ENCODE data around the gene PTCH1. TPM values are rescaled to one million over a fixed set of nuclear protein-coding genes. Genes with fewer than 3 reads are reported as not detected.
A peak's percentile ranks its signal among the peaks of the same experiment; 100 is the strongest.

Gene PTCH1
- total RNA-seq, 1 experiment from 2014 or later, result 6.6 TPM

- intact Hi-C loops (cut with micrococcal nuclease; ENCODE audit: unreplicated experiment) (loop anchor here (5.0 kb wide), 2 partner anchors 192 to 368 kb away; partner anchors contain the start of genes ERCC6L2 and FANCC), in situ Hi-C loops (cut with HindIII; ENCODE audit: low pct_unique_long_range_greater_than_20kb, low sequenced_read_pairs) (no loop called here)
- Histone ChIP-seq H3K27me3 (ENCODE audit: control insufficient read depth, insufficient read depth, low read length) (no peaks in the 10 kb centered on the region), H3K36me3 (ENCODE audit: control insufficient read depth, insufficient read depth, low read length) (no peaks in the 10 kb centered on the region; the same call in 1 of the 2 replicates), H3K4me3 (ENCODE audit: low read depth in 2 of 2, low read length in 2 of 2) (peak overlapping the region; percentile 78 to 82), H3K27ac (ENCODE audit: low read length) (no peak overlapping the region), H3K9me3 (ENCODE audit: control insufficient read depth, insufficient read depth, low read depth, low read length) (no peaks in the 10 kb centered on the region), H3K4me1 (ENCODE audit: control insufficient read depth, insufficient read depth, low read length) (peaks cover 7% of the 10 kb centered on the region)
- TF ChIP-seq REST (IDR thresholded peaks at IDR 0.05; ENCODE audit: insufficient read depth in 1 of 2, low read depth in 2 of 2, low read length in 1 of 2) (no peak), POLR2AphosphoS5 (IDR thresholded peaks at IDR 0.05; ENCODE audit: low read depth, low read length) (no peak)
- DNase-seq (ENCODE audit: low read depth, low spot score) (no peak), ATAC-seq (peak; percentile 40)
- ChIA-PET POLR2A (no interaction called here), CTCF (no interaction called here)
- no TSS peak for BruUV-seq (replicated peaks)
Observed at GRCh38 chr9:95508968-95509850, 7.6 kb downstream of the PTCH1 start.

- Histone ChIP-seq H3K9me3 (ENCODE audit: control insufficient read depth, insufficient read depth, low read depth, low read length) (no peaks in the 10 kb centered on the region), H3K4me3 (ENCODE audit: low read depth in 2 of 2, low read length in 2 of 2) (peak overlapping the region; percentile 78 to 83), H3K36me3 (ENCODE audit: control insufficient read depth, insufficient read depth, low read length) (no peaks in the 10 kb centered on the region; the same call in 1 of the 2 replicates), H3K27ac (ENCODE audit: low read length) (no peak overlapping the region; the same call in 1 of the 2 replicates), H3K4me1 (ENCODE audit: control insufficient read depth, insufficient read depth, low read length) (peaks cover 10% of the 10 kb centered on the region), H3K27me3 (ENCODE audit: control insufficient read depth, insufficient read depth, low read length) (no peaks in the 10 kb centered on the region)
- no peak for TF ChIP-seq CTCF (IDR thresholded peaks at IDR 0.05)
- TF ChIP-seq REST (IDR thresholded peaks at IDR 0.05; ENCODE audit: insufficient read depth in 1 of 2, low read depth in 2 of 2, low read length in 1 of 2), result no peak
- no peak for TF ChIP-seq TCF7L2 (IDR thresholded peaks at IDR 0.05; ENCODE audit: low read depth, low read length)
- TF ChIP-seq POLR2AphosphoS5 (IDR thresholded peaks at IDR 0.05; ENCODE audit: low read depth, low read length), result no peak
- TF ChIP-seq SIN3A (IDR thresholded peaks at IDR 0.05; ENCODE audit: borderline replicate concordance, insufficient read depth, low read depth, low read length), result no peak
- ATAC-seq (no peak; the same call in 1 of the 2 replicates), DNase-seq (ENCODE audit: low read depth, low spot score) (no peak)
- CTCF ChIA-PET, result no interaction called here
- BruUV-seq (replicated peaks), result no TSS peak
- in situ Hi-C loops (cut with HindIII; ENCODE audit: low pct_unique_long_range_greater_than_20kb, low sequenced_read_pairs), result no loop called here
- intact Hi-C loops (cut with micrococcal nuclease; ENCODE audit: unreplicated experiment), result loop anchor here (5.0 kb wide), 2 partner anchors 191 to 369 kb away; partner anchors contain the start of genes ERCC6L2 and FANCC
- POLR2A ChIA-PET, result no interaction called here
Observed at GRCh38 chr9:95508242-95508967, 8.4 kb downstream of the PTCH1 start.

All from Panc1 (cell line).